ENCODE data around the gene SLC6A3.
A peak's percentile ranks its signal among the peaks of the same experiment; 100 is the strongest.

SLC6A3 gene

GRCh38 chr5:1412621-1413020, 32.6 kb downstream of the SLC6A3 start:
- FAIRE-seq (no peak), DNase-seq (ENCODE audit: insufficient read length, low spot score) (no peak)
- TF ChIP-seq TAF1 (IDR thresholded peaks at IDR 0.05; ENCODE audit: low read depth, low read length) (no peak), SPI1 (IDR thresholded peaks at IDR 0.05; ENCODE audit: low read depth, low read length) (no peak), PAX5 (IDR thresholded peaks at IDR 0.05; ENCODE audit: insufficient read depth, low read length, severe bottlenecking) (no peak), POLR2A (IDR thresholded peaks at IDR 0.05; ENCODE audit: low read depth, low read length) (no peak), POLR2AphosphoS5 (IDR thresholded peaks at IDR 0.05; ENCODE audit: low read depth, low read length) (no peak), POU2F2 (IDR thresholded peaks at IDR 0.05; ENCODE audit: low read depth, low read length) (no peak)

GRCh38 chr5:1412163-1412562, 33.1 kb downstream of the SLC6A3 start:
- FAIRE-seq, result no peak
- no peak for DNase-seq (ENCODE audit: insufficient read length, low spot score)
- TF ChIP-seq SPI1 (IDR thresholded peaks at IDR 0.05; ENCODE audit: low read depth, low read length) (no peak), POU2F2 (IDR thresholded peaks at IDR 0.05; ENCODE audit: low read depth, low read length) (no peak), POLR2A (IDR thresholded peaks at IDR 0.05; ENCODE audit: low read depth, low read length) (no peak), PAX5 (IDR thresholded peaks at IDR 0.05; ENCODE audit: insufficient read depth, low read length, severe bottlenecking) (no peak), TAF1 (IDR thresholded peaks at IDR 0.05; ENCODE audit: low read depth, low read length) (no peak), POLR2AphosphoS5 (IDR thresholded peaks at IDR 0.05; ENCODE audit: low read depth, low read length) (no peak)

GRCh38 chr5:1411099-1411498, 34.1 kb downstream of the SLC6A3 start:
- FAIRE-seq (no peak), DNase-seq (ENCODE audit: insufficient read length, low spot score) (no peak)
- TF ChIP-seq POU2F2 (IDR thresholded peaks at IDR 0.05; ENCODE audit: low read depth, low read length) (no peak), POLR2AphosphoS5 (IDR thresholded peaks at IDR 0.05; ENCODE audit: low read depth, low read length) (no peak)

GRCh38 chr5:1410156-1411014, 34.9 kb downstream of the SLC6A3 start:
- TF ChIP-seq PAX5 (IDR thresholded peaks at IDR 0.05; ENCODE audit: insufficient read depth, low read length, severe bottlenecking) (no peak), POLR2A (IDR thresholded peaks at IDR 0.05; ENCODE audit: low read depth, low read length) (no peak), POU2F2 (IDR thresholded peaks at IDR 0.05; ENCODE audit: low read depth, low read length) (no peak), POLR2AphosphoS5 (IDR thresholded peaks at IDR 0.05; ENCODE audit: low read depth, low read length) (no peak), TAF1 (IDR thresholded peaks at IDR 0.05; ENCODE audit: low read depth, low read length) (no peak), SPI1 (IDR thresholded peaks at IDR 0.05; ENCODE audit: low read depth, low read length) (no peak)
- DNase-seq (ENCODE audit: insufficient read length, low spot score), result no peak
- no peak for FAIRE-seq

- TF ChIP-seq TAF1 (IDR thresholded peaks at IDR 0.05; ENCODE audit: low read depth, low read length) (no peak), POLR2A (IDR thresholded peaks at IDR 0.05; ENCODE audit: low read depth, low read length) (no peak), POU2F2 (IDR thresholded peaks at IDR 0.05; ENCODE audit: low read depth, low read length) (no peak), POLR2AphosphoS5 (IDR thresholded peaks at IDR 0.05; ENCODE audit: low read depth, low read length) (no peak), PAX5 (IDR thresholded peaks at IDR 0.05; ENCODE audit: insufficient read depth, low read length, severe bottlenecking) (no peak), SPI1 (IDR thresholded peaks at IDR 0.05; ENCODE audit: low read depth, low read length) (no peak)
- DNase-seq (ENCODE audit: insufficient read length, low spot score) (peak; percentile 52), FAIRE-seq (no peak)
Observed at GRCh38 chr5:1409381-1410110, 35.7 kb downstream of the SLC6A3 start.

DNA sequence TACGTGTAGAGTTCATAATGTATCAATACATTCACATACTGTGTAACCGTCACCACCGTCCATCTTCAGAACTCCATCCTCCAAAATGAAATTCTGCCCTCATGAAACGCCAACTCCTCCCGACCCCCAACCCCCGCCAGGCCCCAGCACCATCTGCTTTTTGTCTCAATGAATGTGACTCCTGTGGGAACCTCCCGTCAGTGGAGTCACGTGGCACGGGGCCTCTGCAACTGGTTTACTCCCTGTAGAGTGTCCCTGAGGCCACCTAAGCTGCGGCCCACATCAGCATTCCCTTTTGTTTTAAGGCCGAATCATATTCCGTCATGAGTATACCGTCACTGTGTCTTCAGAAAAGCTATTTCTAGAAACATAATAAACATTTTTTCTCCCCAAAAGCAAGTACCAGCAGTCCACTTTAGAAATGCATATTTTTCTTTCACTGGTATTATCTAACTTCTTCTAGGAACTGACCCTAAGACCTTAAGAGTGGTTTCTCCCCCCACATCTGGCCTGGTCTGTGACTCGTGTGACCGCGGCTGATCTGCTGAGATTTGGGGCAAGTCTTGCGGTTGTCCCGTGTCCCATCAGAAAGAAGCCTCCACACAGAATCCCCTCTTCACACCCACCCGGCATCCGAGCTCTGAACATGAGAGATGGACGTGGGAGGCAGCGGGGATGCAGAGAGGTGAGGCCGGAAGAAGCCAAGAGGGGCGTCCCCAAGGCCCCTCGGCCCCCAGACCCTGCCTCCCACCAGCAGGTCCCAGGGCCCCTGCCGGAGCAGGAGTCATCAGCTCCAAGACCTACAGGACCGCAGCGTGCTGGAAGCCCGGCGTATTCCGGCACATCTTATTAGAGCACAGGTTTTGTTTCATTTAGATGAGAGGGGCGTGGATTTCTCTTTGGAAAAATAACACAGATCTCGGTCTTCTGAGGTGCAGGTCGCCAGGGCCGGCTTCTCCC, 38.3 kb downstream of the SLC6A3 start:
- FAIRE-seq, result no peak
- TF ChIP-seq POLR2AphosphoS5 (IDR thresholded peaks at IDR 0.05; ENCODE audit: low read depth, low read length) (no peak), TAF1 (IDR thresholded peaks at IDR 0.05; ENCODE audit: low read depth, low read length) (no peak), POLR2A (IDR thresholded peaks at IDR 0.05; ENCODE audit: low read depth, low read length) (no peak)
- DNase-seq (ENCODE audit: insufficient read length, low spot score), result no peak

- no peak for DNase-seq (ENCODE audit: insufficient read length, low spot score)
- TF ChIP-seq SPI1 (IDR thresholded peaks at IDR 0.05; ENCODE audit: low read depth, low read length) (no peak), TAF1 (IDR thresholded peaks at IDR 0.05; ENCODE audit: low read depth, low read length) (no peak), PAX5 (IDR thresholded peaks at IDR 0.05; ENCODE audit: insufficient read depth, low read length, severe bottlenecking) (no peak), POU2F2 (IDR thresholded peaks at IDR 0.05; ENCODE audit: low read depth, low read length) (no peak), POLR2AphosphoS5 (IDR thresholded peaks at IDR 0.05; ENCODE audit: low read depth, low read length) (no peak), POLR2A (IDR thresholded peaks at IDR 0.05; ENCODE audit: low read depth, low read length) (no peak)
- FAIRE-seq, result no peak
Observed at GRCh38 chr5:1405539-1406530, 39.4 kb downstream of the SLC6A3 start.

- no peak for DNase-seq (ENCODE audit: insufficient read length, low spot score)
- TF ChIP-seq TAF1 (IDR thresholded peaks at IDR 0.05; ENCODE audit: low read depth, low read length), result no peak
- no peak for TF ChIP-seq PAX5 (IDR thresholded peaks at IDR 0.05; ENCODE audit: insufficient read depth, low read length, severe bottlenecking)
- TF ChIP-seq POLR2A (IDR thresholded peaks at IDR 0.05; ENCODE audit: low read depth, low read length), result no peak
- TF ChIP-seq POLR2AphosphoS5 (IDR thresholded peaks at IDR 0.05; ENCODE audit: low read depth, low read length), result no peak
- TF ChIP-seq POU2F2 (IDR thresholded peaks at IDR 0.05; ENCODE audit: low read depth, low read length), result no peak
- no peak for TF ChIP-seq SPI1 (IDR thresholded peaks at IDR 0.05; ENCODE audit: low read depth, low read length)
- no peak for FAIRE-seq
Observed at GRCh38 chr5:1405121-1405520, 40.1 kb downstream of the SLC6A3 start.
